ENCODE data around the gene SLC19A2. TPM values are rescaled to one million over a fixed set of nuclear protein-coding genes. Genes with fewer than 3 reads are reported as not detected.

The SLC19A2 gene
- polyA plus RNA-seq, 2 of the 4 experiments (the other 2 are of a cell fraction), result 5.2 to 13.3 TPM

DNA sequence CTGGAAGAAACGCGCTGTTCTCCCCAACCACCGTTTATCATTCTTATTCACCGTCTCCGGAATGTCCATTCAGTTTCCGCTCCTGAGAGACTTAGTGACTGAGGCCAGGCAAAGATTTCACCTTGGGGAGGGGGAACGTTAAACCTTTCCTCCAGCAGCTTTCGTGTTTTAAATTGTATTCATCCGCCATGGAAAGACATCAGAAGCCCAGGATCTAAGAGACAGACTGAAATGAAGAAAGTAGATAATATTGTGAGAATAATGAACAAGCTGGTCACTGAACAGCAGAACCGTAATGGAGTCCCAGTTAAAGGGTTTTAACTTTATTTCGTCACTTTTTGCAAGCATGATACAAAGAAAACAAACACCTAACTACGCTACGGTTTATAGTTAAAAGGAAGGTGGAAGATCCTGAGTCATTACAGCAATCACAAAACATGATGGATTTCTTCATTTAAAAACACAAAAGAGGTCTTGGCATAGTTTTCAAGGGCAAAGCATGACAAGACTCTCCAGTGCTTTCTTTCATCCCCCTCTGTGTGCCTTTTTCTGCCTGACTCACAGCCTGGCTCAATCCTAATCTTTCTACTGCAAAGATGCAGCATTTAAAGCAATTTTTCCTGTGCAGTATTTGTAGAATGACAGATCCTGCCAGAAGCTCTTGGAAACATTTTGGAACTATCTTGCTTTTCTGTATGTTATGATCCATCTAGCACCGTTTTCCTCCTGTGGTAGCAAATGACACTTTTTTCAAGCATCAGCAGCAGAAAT lies 722 bp upstream of the SLC19A2 start:
- ChIA-PET CTCF (interaction anchor here (1.0 to 1.6 kb wide), 11 partner anchors 10 to 323 kb away, joined by 3 to 5 read pairs (median 3); no protein-coding TSS in a partner anchor), POLR2A (interaction anchor here (0.6 to 2.0 kb wide), 11 partner anchors 8 to 1375 kb away, joined by 3 to 18 read pairs (median 4); partner anchors contain the start of genes BLZF1, NME7 and SCYL3)
- H3K4me1 ChIP-seq, result peaks cover 18% of the 10 kb centered on the region; the same call in 2 of the 3 replicates
- peak overlapping the region; percentile 63 for H3K4me3 ChIP-seq
- H3K4me2 ChIP-seq, result peak overlapping the region; percentile 87
- TF ChIP-seq FOSL2 (IDR thresholded peaks at IDR 0.05) (no peak), FOSL2 (CRISPR knock-in tag; IDR thresholded peaks at IDR 0.05) (0 out of 2 replicates have a peak, but pooled peaks have one; percentile 2), HMGXB4 (CRISPR knock-in tag; IDR thresholded peaks at IDR 0.05; ENCODE audit: borderline replicate concordance) (no peak)
- peak in 1 of 2 experiments; percentile 2; a peak in 3 of 6 replicates for ATAC-seq
- FAIRE-seq, result no peak
- DNase-seq (ENCODE audit: low read depth in 1 of 2, low spot score in 1 of 2), result no peak
- WGBS (ENCODE audit: missing lambda C conversion rate), result 11% methylated on average over 14 of the region's 14 CpGs
- peak overlapping the region; percentile 77 to 96 for H3K27ac ChIP-seq
- H3K9me3 ChIP-seq, result no peaks in the 10 kb centered on the region

DNA sequence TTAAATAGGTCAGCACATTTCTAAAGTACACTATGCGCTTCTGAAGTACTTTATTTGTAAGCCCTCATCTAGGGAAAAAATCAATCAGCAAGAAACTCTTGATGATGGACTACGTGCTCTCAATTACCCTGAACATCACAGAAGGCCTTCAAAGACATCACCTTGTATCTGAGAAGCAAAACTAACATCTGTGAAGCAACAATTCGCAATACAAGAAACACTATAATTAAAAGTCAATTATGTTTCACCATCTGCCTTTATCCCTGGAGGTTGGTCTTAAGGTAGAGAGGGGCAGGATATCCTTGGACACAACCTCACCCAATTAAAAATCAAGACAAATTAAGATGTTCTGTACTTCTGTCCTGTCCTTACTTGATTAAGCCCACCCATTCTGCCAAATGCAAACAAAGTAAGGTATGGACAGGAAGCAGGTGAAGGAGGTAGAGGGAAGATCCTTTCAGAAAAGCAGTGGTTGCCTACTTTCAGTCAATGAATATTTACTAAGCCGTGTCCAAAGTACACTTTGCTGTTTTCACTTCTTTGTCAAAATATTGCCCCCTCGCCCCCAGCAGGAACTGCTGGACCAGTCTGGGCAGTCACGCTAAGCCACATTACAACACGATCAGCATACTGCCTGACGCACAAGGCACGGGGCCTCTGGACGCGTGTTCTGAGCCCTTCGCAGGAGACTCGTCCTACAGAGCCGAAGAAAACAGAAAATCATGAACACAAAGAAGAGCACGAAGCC lies 887 bp downstream of the SLC19A2 start:
- Histone ChIP-seq H3K4me3 (peak overlapping the region; percentile 63), H3K9me3 (no peaks in the 10 kb centered on the region), H3K27ac (peak overlapping the region; percentile 77 to 96), H3K4me2 (peak overlapping the region; percentile 82), H3K4me1 (peaks cover 18% of the 10 kb centered on the region; the same call in 2 of the 3 replicates)
- peak; percentile 62 to 67 for ATAC-seq
- no peak for FAIRE-seq
- TF ChIP-seq PBX3 (IDR thresholded peaks at IDR 0.05), result no peak
- TF ChIP-seq EP300 (IDR thresholded peaks at IDR 0.05), result no peak
- no peak for TF ChIP-seq RFX5 (IDR thresholded peaks at IDR 0.05)
- TF ChIP-seq, protein P1, sequence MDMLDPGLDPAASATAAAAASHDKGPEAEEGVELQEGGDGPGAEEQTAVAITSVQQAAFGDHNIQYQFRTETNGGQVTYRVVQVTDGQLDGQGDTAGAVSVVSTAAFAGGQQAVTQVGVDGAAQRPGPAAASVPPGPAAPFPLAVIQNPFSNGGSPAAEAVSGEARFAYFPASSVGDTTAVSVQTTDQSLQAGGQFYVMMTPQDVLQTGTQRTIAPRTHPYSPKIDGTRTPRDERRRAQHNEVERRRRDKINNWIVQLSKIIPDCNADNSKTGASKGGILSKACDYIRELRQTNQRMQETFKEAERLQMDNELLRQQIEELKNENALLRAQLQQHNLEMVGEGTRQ (IDR thresholded peaks at IDR 0.05), result peak; percentile 30; the same call in 1 of the 2 replicates
- TF ChIP-seq NR3C1 (IDR thresholded peaks at IDR 0.05), result no peak
- TF ChIP-seq, protein P2, sequence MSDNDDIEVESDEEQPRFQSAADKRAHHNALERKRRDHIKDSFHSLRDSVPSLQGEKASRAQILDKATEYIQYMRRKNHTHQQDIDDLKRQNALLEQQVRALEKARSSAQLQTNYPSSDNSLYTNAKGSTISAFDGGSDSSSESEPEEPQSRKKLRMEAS (IDR thresholded peaks at IDR 0.05), result peak; percentile 79
- TF ChIP-seq, protein P3, sequence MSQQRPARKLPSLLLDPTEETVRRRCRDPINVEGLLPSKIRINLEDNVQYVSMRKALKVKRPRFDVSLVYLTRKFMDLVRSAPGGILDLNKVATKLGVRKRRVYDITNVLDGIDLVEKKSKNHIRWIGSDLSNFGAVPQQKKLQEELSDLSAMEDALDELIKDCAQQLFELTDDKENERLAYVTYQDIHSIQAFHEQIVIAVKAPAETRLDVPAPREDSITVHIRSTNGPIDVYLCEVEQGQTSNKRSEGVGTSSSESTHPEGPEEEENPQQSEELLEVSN (IDR thresholded peaks at IDR 0.05; ENCODE audit: borderline replicate concordance, low read depth), result peak; percentile 44; the same call in 1 of the 2 replicates
- ChIA-PET CTCF (interaction anchor here (1.0 to 1.6 kb wide), 4 partner anchors 25 to 325 kb away, joined by 3 to 5 read pairs (median 4); no protein-coding TSS in a partner anchor), POLR2A (interaction anchor here (0.8 to 2.0 kb wide), 9 partner anchors 10 to 862 kb away, joined by 3 to 18 read pairs (median 4); partner anchors contain the start of gene SCYL3)
- WGBS (ENCODE audit: missing lambda C conversion rate), result 16% methylated on average over 15 of the region's 15 CpGs
- peak; percentile 38 to 56 for DNase-seq (ENCODE audit: low read depth in 1 of 2, low spot score in 1 of 2)

GRCh38 chr1:169484101-169484500 lies 1.6 kb downstream of the SLC19A2 start:
- TF ChIP-seq MYC (IDR thresholded peaks at IDR 0.05; ENCODE audit: borderline replicate concordance, low read length), result no peak
- TF ChIP-seq CTCF (IDR thresholded peaks at IDR 0.05), result no peak
- no peak for TF ChIP-seq RFX5 (IDR thresholded peaks at IDR 0.05)
- no peak for TF ChIP-seq HDAC2 (IDR thresholded peaks at IDR 0.05)
- no peak for TF ChIP-seq MAFK (IDR thresholded peaks at IDR 0.05; ENCODE audit: partially characterized antibody)
- no peak for TF ChIP-seq ELK1 (IDR thresholded peaks at IDR 0.05; ENCODE audit: low read depth, low read length)
- TF ChIP-seq NPAS2 (CRISPR knock-in tag; IDR thresholded peaks at IDR 0.05; ENCODE audit: borderline replicate concordance), result no peak
- TF ChIP-seq JUN (IDR thresholded peaks at IDR 0.05), result no peak
- no peak for TF ChIP-seq TP53 (CRISPR knock-in tag; IDR thresholded peaks at IDR 0.05)
- no peak for TF ChIP-seq GATA3 (IDR thresholded peaks at IDR 0.05; ENCODE audit: borderline replicate concordance)
- Histone ChIP-seq H3K9me3 (no peaks in the 10 kb centered on the region), H3K27ac (peak overlapping the region in 1 of 2 experiments; percentile 77; a peak in 1 of 6 replicates), H3K4me1 (peaks cover 18% of the 10 kb centered on the region; the same call in 2 of the 3 replicates), H3K4me2 (peak overlapping the region; percentile 82), H3K4me3 (no peak overlapping the region; the same call in 2 of the 3 replicates)
- DNase-seq (ENCODE audit: low read depth in 1 of 2, low spot score in 1 of 2) (no peak), ATAC-seq (no peak), FAIRE-seq (no peak)
- 95% methylated on average over 4 of the region's 4 CpGs for WGBS (ENCODE audit: missing lambda C conversion rate)
- ChIA-PET POLR2A (no interaction called here), CTCF (no interaction called here)

Measured in A549 (cell line).